Cardiac muscle cell (in vitro differentiated cells and primary cell): ENCODE results near the gene IER3IP1. TPM values are rescaled to one million over a fixed set of nuclear protein-coding genes. Genes with fewer than 3 reads are reported as not detected.

ENCODE experiments used
- DNase-seq, 2 donors: peaks; one replicate each; pipeline versions ENCODE4 v3.0.0 to v3.0.0-alpha.2; 2010 to 2017; ENCODE audit warnings: low read depth in 1 of 2, low spot score in 1 of 2
- H3K27ac ChIP-seq: fragments of 200-600 bp; sonication (generic); 2 replicates; pipeline ENCODE4 v1.5.1; 2016
- H3K27me3 ChIP-seq: fragments of 200-600 bp; sonication (generic); 2 replicates; pipeline ENCODE4 v1.6.0; 2016; ENCODE audit warnings: control low read depth
- H3K36me3 ChIP-seq: fragments of 200-600 bp; sonication (generic); 2 replicates; pipeline ENCODE4 v1.5.1; 2016; ENCODE audit warnings: control low read depth
- H3K4me1 ChIP-seq: fragments of 200-600 bp; sonication (generic); 2 replicates; pipeline ENCODE4 v1.8.1; 2017; ENCODE audit warnings: low read depth, mild to moderate bottlenecking, mixed run types
- H3K4me3 ChIP-seq: fragments of 200-600 bp; sonication (generic); 2 replicates; pipeline ENCODE4 v1.5.1; 2016; ENCODE audit warnings: mild to moderate bottlenecking
- H3K9me3 ChIP-seq: fragments of 200-600 bp; sonication (generic); 2 replicates; pipeline ENCODE4 v1.5.1; 2017; ENCODE audit warnings: low read depth, mild to moderate bottlenecking, control low read depth
- CTCF ChIP-seq: IDR thresholded peaks from 2 replicates; pipeline ENCODE4 v1.5.1; 2012; ENCODE audit warnings: low read depth, mild to moderate bottlenecking, low read length
- polyA plus RNA-seq: library from polyadenylated mRNA; unstranded; fragments of >200 nt; fragmentation: Nextera tagmentation; extraction: Ambion mirVana; gene quantifications from 2 replicates; pipeline ENCODE4 v1.2.1, GENCODE V29; 2016
- total RNA-seq: library from RNA; depleted of rRNA; stranded (reverse); fragments of >200 nt; gene quantifications from 2 replicates; pipeline ENCODE4 v1.2.3, GENCODE V29; 2016

The IER3IP1 gene
- total and polyA plus RNA-seq, 2 experiments from 2014 or later: 8.2 to 32.1 TPM

GRCh38 chr18:47108998-47109405 lies 67.2 kb downstream of the IER3IP1 start:
- H3K9me3 ChIP-seq: no peaks in the 10 kb centered on the region
- no peak overlapping the region for H3K27ac ChIP-seq
- H3K4me3 ChIP-seq: no peak overlapping the region
- H3K4me1 ChIP-seq: no peaks in the 10 kb centered on the region
- H3K36me3 ChIP-seq: peaks cover 43% of the 10 kb centered on the region
- H3K27me3 ChIP-seq: no peaks in the 10 kb centered on the region
- DNase-seq: no peak
- no peak for TF ChIP-seq CTCF

DNA sequence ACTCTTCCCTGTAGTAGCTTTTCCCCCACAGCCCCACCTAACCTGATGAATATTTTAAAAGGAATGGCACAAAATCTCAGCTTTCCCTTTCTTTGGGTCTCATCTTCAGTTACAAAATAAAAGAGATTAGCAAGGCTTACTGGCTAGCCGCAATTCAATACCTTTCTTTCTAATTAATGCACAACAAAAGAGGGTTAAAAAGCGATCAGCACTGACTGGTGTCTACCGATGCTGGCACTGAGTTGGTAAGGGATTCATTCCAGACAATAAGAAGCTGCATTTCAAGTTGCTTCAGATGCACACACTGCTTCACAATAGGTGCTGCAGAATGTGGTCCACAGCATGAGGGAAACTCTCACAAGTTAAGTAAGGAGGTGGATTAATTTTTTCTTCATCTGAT lies 67.8 kb downstream of the IER3IP1 start:
- TF ChIP-seq CTCF: no peak
- Histone ChIP-seq H3K4me1 (no peaks in the 10 kb centered on the region), H3K36me3 (peaks cover 42% of the 10 kb centered on the region), H3K9me3 (no peaks in the 10 kb centered on the region), H3K27ac (no peak overlapping the region), H3K27me3 (no peaks in the 10 kb centered on the region), H3K4me3 (no peak overlapping the region)
- no peak for DNase-seq

Other genes starting within 250 kb of the IER3IP1 start
- not detected in 2 replicates for gene ELOA2, start 140.7 kb downstream of the IER3IP1 start, total RNA-seq
- gene ELOA2, start 140.7 kb downstream of the IER3IP1 start, polyA plus RNA-seq: 0.32 TPM in 1 of 2 replicates, not detected in the other
- 40.8 and 55.4 TPM in 2 replicates for gene HDHD2, start 25.9 kb downstream of the IER3IP1 start, total RNA-seq
- gene HDHD2, start 25.9 kb downstream of the IER3IP1 start, polyA plus RNA-seq: 91.0 and 92.5 TPM in 2 replicates
- gene SKOR2, start 75.3 kb upstream of the IER3IP1 start, total RNA-seq: not detected in 2 replicates
- gene SKOR2, start 75.3 kb upstream of the IER3IP1 start, polyA plus RNA-seq: not detected in 2 replicates